Suprapubic skin (tissue), 3 donors: ENCODE data around the gene SCNN1G.

Experiments
- CTCF ChIP-seq, 2 donors: fragments of 200-600 bp in 1 of 2; fragments of 450-650 bp in 1 of 2; sonication (generic) in 1 of 2; IDR thresholded peaks; one replicate each; pipeline ENCODE4 v1.5.1; 2016 to 2019; ENCODE audit warnings: antibody characterized with exemption in 2 of 2, mild to moderate bottlenecking in 1 of 2, moderate library complexity in 1 of 2
- EP300 ChIP-seq: sonication (generic); formaldehyde crosslinking; IDR thresholded peaks from one replicate; pipeline ENCODE4 v1.6.1; 2017; ENCODE audit warnings: antibody characterized with exemption
- POLR2A ChIP-seq, 2 donors: fragments of 450-650 bp; IDR thresholded peaks; one replicate each; pipeline ENCODE4 v1.6.1; 2017; ENCODE audit warnings: antibody characterized with exemption in 2 of 2, mild to moderate bottlenecking in 2 of 2, moderate library complexity in 2 of 2

DNA sequence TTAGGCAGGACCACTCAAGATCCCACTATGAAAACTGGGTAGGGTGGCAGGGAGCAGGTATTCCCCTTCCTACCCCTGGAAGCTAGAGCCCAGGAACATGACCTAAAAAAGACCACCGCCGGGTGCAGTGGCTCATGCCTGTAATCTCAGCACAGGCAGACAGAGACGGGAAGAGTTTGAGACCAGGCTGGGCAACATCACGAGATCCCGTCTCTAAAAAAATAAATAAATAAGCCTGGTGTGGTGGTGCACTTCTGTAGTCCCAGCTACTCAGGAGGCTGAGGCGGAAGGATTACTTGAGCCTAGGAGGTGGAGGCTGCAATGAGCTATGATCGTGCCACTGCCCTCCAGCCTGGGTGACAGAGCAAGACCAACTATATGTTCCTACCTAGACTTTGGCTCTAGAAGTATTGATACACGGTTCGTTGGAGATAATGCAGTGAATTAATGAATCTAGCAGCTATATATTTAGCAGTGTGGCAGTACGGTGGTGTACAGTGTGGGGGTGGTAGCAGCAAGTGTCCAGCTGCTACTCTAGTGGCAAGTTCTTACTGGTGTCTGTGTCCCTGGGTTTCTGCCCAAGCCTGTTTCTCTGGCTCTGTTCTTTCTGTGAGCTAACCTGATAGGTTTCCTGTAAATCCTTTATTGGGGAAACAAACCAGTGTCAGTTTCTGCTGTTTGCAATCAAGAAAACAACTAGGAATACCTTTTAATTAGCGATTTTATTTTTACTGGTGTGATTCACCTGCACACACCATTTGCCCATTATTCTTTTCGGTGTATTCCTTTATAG lies 30.0 kb upstream of the SCNN1G start:
- TF ChIP-seq POLR2A (IDR thresholded peaks at IDR 0.05) (no peak), CTCF (IDR thresholded peaks at IDR 0.05) (no peak), EP300 (no peak)
